Activated T-helper 17 cell treated with anti-CD3 and anti-CD28 coated beads, Interleukin-2, amount 50 U/mL, for 72 hours (primary cell): ENCODE results near the gene ST3GAL4. TPM values are rescaled to one million over a fixed set of nuclear protein-coding genes. Genes with fewer than 3 reads are reported as not detected.

Source experiments
- ATAC-seq: fragments of 150-1000 bp; cut with Tn5 transposase; replicated peaks from 2 replicates; pipeline ENCODE4 v1.10.0; 2021; ENCODE audit warnings: mild to moderate bottlenecking, moderate library complexity
- H3K27ac Mint-ChIP-seq: one replicate; pipeline ENCODE4 v1.8.0; 2022; ENCODE audit warnings: mixed read lengths
- H3K27me3 Mint-ChIP-seq: one replicate; pipeline ENCODE4 v1.8.0; 2022; ENCODE audit warnings: mixed read lengths
- H3K36me3 Mint-ChIP-seq: one replicate; pipeline ENCODE4 v1.8.0; 2022; ENCODE audit warnings: low read depth, mild to moderate bottlenecking, mixed read lengths
- H3K4me1 Mint-ChIP-seq: one replicate; pipeline ENCODE4 v1.8.0; 2022; ENCODE audit warnings: mixed read lengths
- H3K4me3 Mint-ChIP-seq: one replicate; pipeline ENCODE4 v1.8.0; 2022; ENCODE audit warnings: mild to moderate bottlenecking, mixed read lengths
- H3K9me3 Mint-ChIP-seq: one replicate; pipeline ENCODE4 v1.8.0; 2022; ENCODE audit warnings: mixed read lengths
- total RNA-seq, 2 donors: library from RNA; stranded (reverse); gene quantifications; one replicate each; pipeline ENCODE4 v1.2.3, GENCODE V29; 2022

Gene ST3GAL4
- total RNA-seq, 2 donors from 2014 or later: 10.0 to 16.2 TPM

- Mint-ChIP-seq H3K27me3 (no peaks in the 10 kb centered on the region), H3K36me3 (peaks cover 81% of the 10 kb centered on the region), H3K9me3 (no peaks in the 10 kb centered on the region), H3K4me1 (peaks cover 10% of the 10 kb centered on the region), H3K4me3 (no peak overlapping the region), H3K27ac (no peak overlapping the region)
- no peak for ATAC-seq
Measured at GRCh38 chr11:126337126-126337473, 18.4 kb upstream of the ST3GAL4 start.

- Mint-ChIP-seq H3K4me1 (peaks cover 9% of the 10 kb centered on the region), H3K9me3 (no peaks in the 10 kb centered on the region), H3K27ac (peak overlapping the region; percentile 54), H3K36me3 (peaks cover 81% of the 10 kb centered on the region), H3K27me3 (no peaks in the 10 kb centered on the region), H3K4me3 (no peak overlapping the region)
- ATAC-seq: no peak
Measured at GRCh38 chr11:126337474-126338241, 17.8 kb upstream of the ST3GAL4 start.

- Mint-ChIP-seq H3K27ac (peak overlapping the region; percentile 54), H3K4me3 (no peak overlapping the region), H3K4me1 (peaks cover 9% of the 10 kb centered on the region), H3K9me3 (no peaks in the 10 kb centered on the region), H3K36me3 (peaks cover 78% of the 10 kb centered on the region), H3K27me3 (no peaks in the 10 kb centered on the region)
- no peak for ATAC-seq
Measured at GRCh38 chr11:126338346-126339055, 17.0 kb upstream of the ST3GAL4 start.

GRCh38 chr11:126339073-126339862 is 16.2 kb upstream of the ST3GAL4 start:
- ATAC-seq: no peak
- no peak overlapping the region for H3K4me3 Mint-ChIP-seq
- H3K9me3 Mint-ChIP-seq: no peaks in the 10 kb centered on the region
- H3K4me1 Mint-ChIP-seq: peaks cover 9% of the 10 kb centered on the region
- H3K27me3 Mint-ChIP-seq: no peaks in the 10 kb centered on the region
- peaks cover 77% of the 10 kb centered on the region for H3K36me3 Mint-ChIP-seq
- no peak overlapping the region for H3K27ac Mint-ChIP-seq

- ATAC-seq: no peak
- Mint-ChIP-seq H3K27ac (no peak overlapping the region), H3K4me1 (peaks cover 9% of the 10 kb centered on the region), H3K36me3 (peaks cover 81% of the 10 kb centered on the region), H3K9me3 (no peaks in the 10 kb centered on the region), H3K4me3 (no peak overlapping the region), H3K27me3 (no peaks in the 10 kb centered on the region)
Measured at GRCh38 chr11:126339863-126340434, 15.5 kb upstream of the ST3GAL4 start.

GRCh38 chr11:126340960-126341606 is 14.4 kb upstream of the ST3GAL4 start:
- no peaks in the 10 kb centered on the region for H3K9me3 Mint-ChIP-seq
- no peaks in the 10 kb centered on the region for H3K27me3 Mint-ChIP-seq

GRCh38 chr11:126341760-126342161 is 13.7 kb upstream of the ST3GAL4 start:
- peak overlapping the region; percentile 64 for H3K27ac Mint-ChIP-seq
- H3K9me3 Mint-ChIP-seq: no peaks in the 10 kb centered on the region
- ATAC-seq: peak; percentile 52
- H3K4me1 Mint-ChIP-seq: peaks cover 5% of the 10 kb centered on the region
- H3K27me3 Mint-ChIP-seq: no peaks in the 10 kb centered on the region
- H3K36me3 Mint-ChIP-seq: peaks cover 78% of the 10 kb centered on the region
- H3K4me3 Mint-ChIP-seq: no peak overlapping the region

More at GRCh38 chr11:126340960-126341606, 14.4 kb upstream of the ST3GAL4 start:
- no peak for ATAC-seq
- H3K36me3 Mint-ChIP-seq: peaks cover 80% of the 10 kb centered on the region
- peaks cover 8% of the 10 kb centered on the region for H3K4me1 Mint-ChIP-seq
- H3K4me3 Mint-ChIP-seq: no peak overlapping the region
- peak overlapping the region; percentile 64 for H3K27ac Mint-ChIP-seq

- peaks cover 77% of the 10 kb centered on the region for H3K36me3 Mint-ChIP-seq
Measured at GRCh38 chr11:126343051-126343450, 12.4 kb upstream of the ST3GAL4 start.

GRCh38 chr11:126344141-126345080 is 11.1 kb upstream of the ST3GAL4 start:
- Mint-ChIP-seq H3K9me3 (no peaks in the 10 kb centered on the region), H3K4me1 (peaks cover 12% of the 10 kb centered on the region), H3K4me3 (no peak overlapping the region), H3K27ac (peak overlapping the region; percentile 43), H3K27me3 (no peaks in the 10 kb centered on the region), H3K36me3 (peaks cover 64% of the 10 kb centered on the region)
- ATAC-seq: no peak

More at GRCh38 chr11:126343051-126343450, 12.4 kb upstream of the ST3GAL4 start:
- Mint-ChIP-seq H3K27ac (no peak overlapping the region), H3K4me1 (peaks cover 5% of the 10 kb centered on the region), H3K27me3 (no peaks in the 10 kb centered on the region), H3K9me3 (no peaks in the 10 kb centered on the region), H3K4me3 (no peak overlapping the region)
- ATAC-seq: no peak

- Mint-ChIP-seq H3K27ac (peak overlapping the region; percentile 90), H3K4me1 (peaks cover 12% of the 10 kb centered on the region), H3K27me3 (no peaks in the 10 kb centered on the region), H3K36me3 (peaks cover 56% of the 10 kb centered on the region), H3K9me3 (no peaks in the 10 kb centered on the region), H3K4me3 (no peak overlapping the region)
- no peak for ATAC-seq
Measured at GRCh38 chr11:126345283-126345682, 10.2 kb upstream of the ST3GAL4 start.

GRCh38 chr11:126345759-126346585 is 9.5 kb upstream of the ST3GAL4 start:
- Mint-ChIP-seq H3K36me3 (peaks cover 55% of the 10 kb centered on the region), H3K4me1 (peaks cover 16% of the 10 kb centered on the region), H3K9me3 (no peaks in the 10 kb centered on the region), H3K4me3 (no peak overlapping the region), H3K27me3 (no peaks in the 10 kb centered on the region), H3K27ac (peak overlapping the region; percentile 90)
- ATAC-seq: peak; percentile 18

GRCh38 chr11:126346586-126346940 is 8.9 kb upstream of the ST3GAL4 start:
- ATAC-seq: no peak
- no peak overlapping the region for H3K4me3 Mint-ChIP-seq
- H3K4me1 Mint-ChIP-seq: peaks cover 16% of the 10 kb centered on the region
- H3K27ac Mint-ChIP-seq: peak overlapping the region; percentile 90
- no peaks in the 10 kb centered on the region for H3K9me3 Mint-ChIP-seq
- no peaks in the 10 kb centered on the region for H3K27me3 Mint-ChIP-seq
- H3K36me3 Mint-ChIP-seq: peaks cover 50% of the 10 kb centered on the region
